H9 (cell line): ENCODE measurements around the gene STX11. TPM values are rescaled to one million over a fixed set of nuclear protein-coding genes. Genes with fewer than 3 reads are reported as not detected.

Experiments used
- DNase-seq: peaks from one replicate; pipeline ENCODE4 v3.0.0-alpha.2; 2017
- H2AFZ ChIP-seq: one replicate; pipeline ENCODE4 v1.6.1; 2013; ENCODE audit warnings: mild to moderate bottlenecking, low read length, control low read depth, moderate library complexity
- H2AK5ac ChIP-seq: 2 replicates; pipeline ENCODE4 v1.6.1; 2013; ENCODE audit warnings: low read length, control low read depth, mixed read lengths; ENCODE audit not compliant: insufficient read length
- H2BK120ac ChIP-seq: one replicate; pipeline ENCODE4 v1.6.1; 2013; ENCODE audit warnings: low read depth, mild to moderate bottlenecking, low read length, control low read depth, inconsistent platforms; ENCODE audit not compliant: poor library complexity, severe bottlenecking
- H2BK12ac ChIP-seq: 2 replicates; pipeline ENCODE4 v1.6.1; 2013; ENCODE audit warnings: low read length, control low read depth, mixed read lengths, low read depth; ENCODE audit not compliant: insufficient read length
- H2BK15ac ChIP-seq: 2 replicates; pipeline ENCODE4 v1.6.1; 2013; ENCODE audit warnings: low read depth, low read length, control low read depth
- H2BK20ac ChIP-seq: one replicate; pipeline ENCODE4 v1.6.1; 2013; ENCODE audit warnings: low read depth, mild to moderate bottlenecking, low read length, control low read depth, inconsistent platforms; ENCODE audit not compliant: poor library complexity, severe bottlenecking
- H2BK5ac ChIP-seq: 2 replicates; pipeline ENCODE4 v1.6.1; 2013; ENCODE audit warnings: low read length, control low read depth, mixed read lengths; ENCODE audit not compliant: insufficient read length
- H3K14ac ChIP-seq: 2 replicates; pipeline ENCODE4 v1.6.1; 2013; ENCODE audit warnings: low read length, control low read depth; ENCODE audit not compliant: insufficient read depth
- H3K18ac ChIP-seq: 2 replicates; pipeline ENCODE4 v1.6.1; 2013; ENCODE audit warnings: low read depth, mild to moderate bottlenecking, mixed read lengths, low read length, control low read depth; ENCODE audit not compliant: insufficient read length
- H3K23ac ChIP-seq: 2 replicates; pipeline ENCODE4 v1.6.1; 2013; ENCODE audit warnings: low read length, control low read depth, mixed read lengths, low read depth; ENCODE audit not compliant: insufficient read length
- H3K23me2 ChIP-seq: 2 replicates; pipeline ENCODE4 v1.6.1; 2013; ENCODE audit warnings: low read depth, mild to moderate bottlenecking, mixed read lengths, low read length, control low read depth; ENCODE audit not compliant: insufficient read length, poor library complexity, severe bottlenecking
- H3K27ac ChIP-seq: 2 replicates; pipeline ENCODE4 v1.5.1; 2013; ENCODE audit warnings: low read length, control low read depth, mixed read lengths, low read depth; ENCODE audit not compliant: insufficient read length
- H3K27me3 ChIP-seq: 2 replicates; pipeline ENCODE4 v1.6.1; 2013; ENCODE audit warnings: low read length, control low read depth, inconsistent platforms; ENCODE audit not compliant: insufficient read depth
- H3K4ac ChIP-seq: 2 replicates; pipeline ENCODE4 v1.6.1; 2013; ENCODE audit warnings: low read depth, mild to moderate bottlenecking, control low read depth, inconsistent platforms, low read length, moderate library complexity
- H3K4me1 ChIP-seq: 2 replicates; pipeline ENCODE4 v1.6.1; 2013; ENCODE audit warnings: low read length, control low read depth, inconsistent platforms; ENCODE audit not compliant: insufficient read depth
- H3K4me2 ChIP-seq: 2 replicates; pipeline ENCODE4 v1.6.1; 2013; ENCODE audit warnings: low read length, control low read depth, mixed read lengths; ENCODE audit not compliant: insufficient read length, insufficient read depth
- H3K56ac ChIP-seq: 2 replicates; pipeline ENCODE4 v1.6.1; 2013; ENCODE audit warnings: low read depth, mild to moderate bottlenecking, mixed read lengths, low read length, control low read depth; ENCODE audit not compliant: insufficient read length
- H3K79me1 ChIP-seq: 2 replicates; pipeline ENCODE4 v1.6.1; 2013; ENCODE audit warnings: low read depth, mild to moderate bottlenecking, moderate library complexity, low read length, control low read depth, inconsistent platforms; ENCODE audit not compliant: insufficient read depth, poor library complexity, severe bottlenecking
- H3K79me2 ChIP-seq: 2 replicates; pipeline ENCODE4 v1.6.1; 2013; ENCODE audit warnings: low read length, control low read depth, inconsistent platforms; ENCODE audit not compliant: insufficient read depth
- H3K9ac ChIP-seq: 2 replicates; pipeline ENCODE4 v1.6.1; 2013; ENCODE audit warnings: low read length, control low read depth, mixed read lengths; ENCODE audit not compliant: insufficient read length; ENCODE audit errors: extremely low read depth
- H3K9me3 ChIP-seq: one replicate; pipeline ENCODE4 v1.6.1; 2013; ENCODE audit warnings: low read depth, low read length, inconsistent platforms; ENCODE audit not compliant: control insufficient read depth
- H3T11ph ChIP-seq: one replicate; pipeline ENCODE4 v1.6.1; 2013; ENCODE audit warnings: mild to moderate bottlenecking, low read length, control low read depth, inconsistent platforms
- H4K20me1 ChIP-seq: one replicate; pipeline ENCODE4 v1.6.1; 2013; ENCODE audit not compliant: control insufficient read depth, insufficient read length, insufficient read depth
- H4K5ac ChIP-seq: 2 replicates; pipeline ENCODE4 v1.6.1; 2013; ENCODE audit warnings: low read depth, mild to moderate bottlenecking, mixed read lengths, low read length, control low read depth; ENCODE audit not compliant: insufficient read length
- H4K8ac ChIP-seq: replicated peaks from 2 replicates; pipeline ENCODE4 v1.6.1; 2013; ENCODE audit warnings: low read length, control low read depth, mixed read lengths, low read depth; ENCODE audit not compliant: insufficient read length
- H4K91ac ChIP-seq: 2 replicates; pipeline ENCODE4 v1.6.1; 2013; ENCODE audit warnings: low read depth, mild to moderate bottlenecking, moderate library complexity, mixed read lengths, low read length, control low read depth; ENCODE audit not compliant: insufficient read length
- H3K27ac Mint-ChIP-seq, 3 experiments: 2 replicates in 2 of 3; 3 replicates in 1 of 3; pipeline ENCODE4 v1.8.0; 2020 to 2021; ENCODE audit warnings: mixed read lengths in 3 of 3, mild to moderate bottlenecking in 1 of 3, moderate library complexity in 1 of 3
- H3K27me3 Mint-ChIP-seq: 2 replicates; pipeline ENCODE4 v1.8.0; 2021; ENCODE audit warnings: low read depth, mild to moderate bottlenecking, moderate library complexity, mixed read lengths
- H3K36me3 Mint-ChIP-seq, 3 experiments: 2 replicates in 2 of 3; 3 replicates in 1 of 3; pipeline ENCODE4 v1.8.0; 2020 to 2021; ENCODE audit warnings: low read depth in 3 of 3, mixed read lengths in 3 of 3; ENCODE audit not compliant: insufficient read depth in 1 of 3
- H3K4me1 Mint-ChIP-seq, 2 experiments: 2 replicates each; pipeline ENCODE4 v1.8.0; 2020; ENCODE audit warnings: mixed read lengths in 2 of 2
- H3K4me3 Mint-ChIP-seq, 2 experiments: 2 replicates in 1 of 2; 3 replicates in 1 of 2; pipeline ENCODE4 v1.8.0; 2020 to 2021; ENCODE audit warnings: mild to moderate bottlenecking in 2 of 2, mixed read lengths in 2 of 2, moderate library complexity in 1 of 2
- H3K9me3 Mint-ChIP-seq, 2 experiments: 2 replicates in 1 of 2; 3 replicates in 1 of 2; pipeline ENCODE4 v1.8.0; 2020; ENCODE audit warnings: mild to moderate bottlenecking in 2 of 2, mixed read lengths in 2 of 2, moderate library complexity in 1 of 2
- WGBS: extraction: QIAGEN DNeasy Blood & Tissue Kit; methylation state at CpG from one replicate; pipeline ENCODE4 v1.1.7; 2013; ENCODE audit warnings: missing lambda C conversion rate, low lambda C conversion rate, mixed read lengths; ENCODE audit not compliant: insufficient read length; ENCODE audit errors: extremely low coverage; 5-methylcytosine and 5-hydroxymethylcytosine counted together
- total RNA-seq: library from RNA; stranded (reverse); gene quantifications from 2 replicates; pipeline ENCODE4 v1.2.1, GENCODE V29; 2021
- TF ChIP-seq, protein P1 (sequence below): fragments of 200-600 bp; sonication (generic); conservative IDR thresholded peaks from 3 replicates; pipeline ENCODE4 v1.8.0; 2021; ENCODE audit warnings: antibody characterized with exemption, mild to moderate bottlenecking

Gene STX11
- total RNA-seq, 1 experiment from 2014 or later, result 0.22 TPM

GRCh38 chr6:144161975-144162374 is 11.7 kb downstream of the STX11 start:
- Histone ChIP-seq H4K91ac (no peak overlapping the region), H3K4me2 (no peak overlapping the region), H2BK12ac (no peak overlapping the region), H3K56ac (no peak overlapping the region), H3K27ac (no peak overlapping the region), H3T11ph (no peak overlapping the region), H3K79me2 (no peaks in the 10 kb centered on the region), H2AFZ (no peak overlapping the region), H2AK5ac (no peak overlapping the region), H2BK120ac (no peak overlapping the region), H3K79me1 (no peaks in the 10 kb centered on the region), H3K4ac (no peak overlapping the region), H3K9me3 (no peaks in the 10 kb centered on the region), H3K23me2 (no peaks in the 10 kb centered on the region), H4K5ac (no peak overlapping the region), H4K20me1 (no peaks in the 10 kb centered on the region), H3K18ac (no peak overlapping the region), H2BK5ac (no peak overlapping the region), H3K23ac (no peak overlapping the region), H3K9ac (no peak overlapping the region), H2BK15ac (no peak overlapping the region), H4K8ac (no peak overlapping the region), H3K14ac (no peak overlapping the region), H2BK20ac (no peak overlapping the region), H3K27me3 (no peaks in the 10 kb centered on the region), H3K4me1 (no peaks in the 10 kb centered on the region; the same call in 1 of the 2 replicates)
- no peaks in the 10 kb centered on the region for H3K9me3 Mint-ChIP-seq
- WGBS, result no CpG with 5 or more reads among the region's 5 CpGs
- H3K4me3 Mint-ChIP-seq, result no peak overlapping the region
- no peak overlapping the region for H3K27ac Mint-ChIP-seq
- H3K36me3 Mint-ChIP-seq, result no peaks in the 10 kb centered on the region
- DNase-seq, result no peak
- H3K27me3 Mint-ChIP-seq, result no peaks in the 10 kb centered on the region; the same call in none of the 2 replicates
- TF ChIP-seq, protein P1, sequence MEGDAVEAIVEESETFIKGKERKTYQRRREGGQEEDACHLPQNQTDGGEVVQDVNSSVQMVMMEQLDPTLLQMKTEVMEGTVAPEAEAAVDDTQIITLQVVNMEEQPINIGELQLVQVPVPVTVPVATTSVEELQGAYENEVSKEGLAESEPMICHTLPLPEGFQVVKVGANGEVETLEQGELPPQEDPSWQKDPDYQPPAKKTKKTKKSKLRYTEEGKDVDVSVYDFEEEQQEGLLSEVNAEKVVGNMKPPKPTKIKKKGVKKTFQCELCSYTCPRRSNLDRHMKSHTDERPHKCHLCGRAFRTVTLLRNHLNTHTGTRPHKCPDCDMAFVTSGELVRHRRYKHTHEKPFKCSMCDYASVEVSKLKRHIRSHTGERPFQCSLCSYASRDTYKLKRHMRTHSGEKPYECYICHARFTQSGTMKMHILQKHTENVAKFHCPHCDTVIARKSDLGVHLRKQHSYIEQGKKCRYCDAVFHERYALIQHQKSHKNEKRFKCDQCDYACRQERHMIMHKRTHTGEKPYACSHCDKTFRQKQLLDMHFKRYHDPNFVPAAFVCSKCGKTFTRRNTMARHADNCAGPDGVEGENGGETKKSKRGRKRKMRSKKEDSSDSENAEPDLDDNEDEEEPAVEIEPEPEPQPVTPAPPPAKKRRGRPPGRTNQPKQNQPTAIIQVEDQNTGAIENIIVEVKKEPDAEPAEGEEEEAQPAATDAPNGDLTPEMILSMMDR, result no peak
- H3K4me1 Mint-ChIP-seq, result peaks cover 11 to 13% of the 10 kb centered on the region in 2 experiments
